AG09309 (cell line): ENCODE measurements around the gene PPP2R5A.
A peak's percentile ranks its signal among the peaks of the same experiment; 100 is the strongest.

ENCODE experiments used
- DNase-seq: peaks from one replicate; pipeline ENCODE4 v3.0.0-alpha.2; 2010; ENCODE audit warnings: low read depth
- H3K4me3 ChIP-seq: 2 replicates; pipeline ENCODE4 v1.5.1; 2011; ENCODE audit warnings: mild to moderate bottlenecking, low read depth, low read length, moderate library complexity; ENCODE audit not compliant: control insufficient read depth
- TF ChIP-seq, protein P1 (sequence below): IDR thresholded peaks from 2 replicates; pipeline ENCODE4 v1.5.1; 2011; ENCODE audit warnings: mild to moderate bottlenecking, low read depth, low read length, inconsistent platforms; ENCODE audit not compliant: insufficient read depth, control insufficient read depth; ENCODE audit errors: missing control alignments

PPP2R5A gene

DNA sequence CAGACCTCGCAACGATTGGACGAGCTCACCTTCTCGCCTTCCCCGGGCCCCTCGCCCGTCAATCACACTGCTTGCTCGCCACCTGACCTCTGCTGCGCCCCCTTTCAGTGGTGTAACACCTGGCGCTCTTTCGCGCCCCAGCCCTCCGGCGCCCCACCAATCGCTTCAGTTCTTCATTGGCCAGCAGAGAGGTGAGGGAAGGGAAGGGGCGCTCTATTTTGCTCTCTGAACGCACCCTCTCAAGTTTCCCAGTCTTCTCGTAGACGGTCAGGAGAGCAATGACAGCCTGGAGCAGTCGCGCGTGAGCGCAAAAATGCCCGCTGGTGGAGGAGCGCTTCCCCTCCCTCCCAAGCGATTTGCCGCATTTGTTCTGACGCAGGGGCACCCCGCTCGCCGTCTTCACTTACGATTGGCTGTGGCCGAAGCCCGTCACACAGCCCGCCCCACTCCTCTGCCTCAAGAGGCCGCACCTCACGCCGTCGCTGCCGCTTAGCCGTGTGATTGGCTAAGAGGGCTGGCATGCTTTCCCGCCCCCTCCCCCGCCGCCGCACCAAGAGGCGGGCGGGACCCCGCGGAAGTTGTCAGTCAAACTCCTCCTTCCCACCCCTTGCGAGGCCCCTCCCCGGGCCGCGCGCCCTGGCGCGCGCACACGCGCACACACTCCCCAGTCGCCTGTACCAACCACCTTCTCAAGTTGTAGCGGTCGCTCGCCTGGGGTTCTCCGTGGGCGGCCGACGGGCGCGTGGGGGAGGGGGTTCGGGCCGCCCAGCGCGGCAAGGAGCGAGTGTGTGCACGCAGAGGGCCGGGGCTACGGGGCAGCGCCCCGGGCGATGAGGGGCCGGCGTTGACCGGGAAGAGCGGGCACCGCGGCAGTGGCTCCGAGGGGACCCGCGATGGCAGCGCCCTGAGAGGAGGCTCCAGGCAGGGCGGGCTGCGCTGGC, at the start of gene PPP2R5A:
Gene PPP2R5A (plus strand): TSS at position 667 of the 941 bp plus-strand sequence. CDS start 701 bp downstream, outside the sequence.
- TF ChIP-seq, protein P1, sequence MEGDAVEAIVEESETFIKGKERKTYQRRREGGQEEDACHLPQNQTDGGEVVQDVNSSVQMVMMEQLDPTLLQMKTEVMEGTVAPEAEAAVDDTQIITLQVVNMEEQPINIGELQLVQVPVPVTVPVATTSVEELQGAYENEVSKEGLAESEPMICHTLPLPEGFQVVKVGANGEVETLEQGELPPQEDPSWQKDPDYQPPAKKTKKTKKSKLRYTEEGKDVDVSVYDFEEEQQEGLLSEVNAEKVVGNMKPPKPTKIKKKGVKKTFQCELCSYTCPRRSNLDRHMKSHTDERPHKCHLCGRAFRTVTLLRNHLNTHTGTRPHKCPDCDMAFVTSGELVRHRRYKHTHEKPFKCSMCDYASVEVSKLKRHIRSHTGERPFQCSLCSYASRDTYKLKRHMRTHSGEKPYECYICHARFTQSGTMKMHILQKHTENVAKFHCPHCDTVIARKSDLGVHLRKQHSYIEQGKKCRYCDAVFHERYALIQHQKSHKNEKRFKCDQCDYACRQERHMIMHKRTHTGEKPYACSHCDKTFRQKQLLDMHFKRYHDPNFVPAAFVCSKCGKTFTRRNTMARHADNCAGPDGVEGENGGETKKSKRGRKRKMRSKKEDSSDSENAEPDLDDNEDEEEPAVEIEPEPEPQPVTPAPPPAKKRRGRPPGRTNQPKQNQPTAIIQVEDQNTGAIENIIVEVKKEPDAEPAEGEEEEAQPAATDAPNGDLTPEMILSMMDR = no peak
- H3K4me3 ChIP-seq = peak within 1 kb of the TSS; percentile 80
- peak; percentile 97 for DNase-seq

DNA sequence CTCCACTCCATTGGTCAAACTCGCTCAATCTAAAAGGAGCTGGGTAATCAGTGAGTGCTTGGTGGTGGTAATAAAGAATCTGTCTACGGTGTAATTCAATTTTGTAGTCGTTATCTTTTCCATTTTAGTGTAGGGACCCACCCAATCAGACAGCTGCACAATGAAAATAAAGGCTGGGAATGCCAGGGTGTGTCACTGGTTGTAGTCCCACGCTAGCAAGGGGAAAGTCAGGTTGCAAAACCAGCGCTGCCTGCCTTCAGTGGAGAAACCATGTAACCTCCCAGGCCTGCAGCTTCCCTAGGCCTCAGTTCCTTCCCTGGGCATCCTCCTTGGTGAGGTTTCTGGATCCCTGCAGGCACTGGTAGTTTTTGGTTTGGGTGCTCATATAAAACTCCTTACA, 49.4 kb upstream of the PPP2R5A start:
- no peak overlapping the region for H3K4me3 ChIP-seq
- TF ChIP-seq, protein P1 = no peak

DNA sequence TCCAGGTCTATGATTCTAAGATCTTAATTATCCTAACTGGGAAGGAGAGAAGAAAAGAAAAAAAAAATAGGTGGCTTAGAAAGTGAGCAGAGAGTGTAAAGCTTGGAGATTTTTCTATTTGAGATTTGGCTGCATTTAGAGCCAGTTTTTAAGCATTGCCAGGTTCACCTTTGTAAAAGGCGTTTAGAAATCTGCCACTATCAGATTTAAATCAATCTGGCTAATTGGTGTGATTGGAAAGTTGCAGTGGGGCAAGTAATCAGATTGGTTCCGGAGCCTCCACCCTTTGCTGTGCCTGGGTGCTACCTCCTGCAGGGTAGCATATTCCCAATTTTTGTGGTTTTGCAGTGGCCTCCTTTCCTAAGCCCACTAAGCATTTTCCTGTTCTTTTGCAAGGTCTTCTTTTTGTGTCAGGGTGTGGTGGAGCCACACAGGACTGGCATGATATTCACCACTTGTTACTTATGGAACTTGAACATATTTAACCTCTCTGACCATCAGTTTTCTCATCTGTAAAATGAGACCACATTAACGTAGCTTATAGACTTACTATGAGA, 48.5 kb upstream of the PPP2R5A start:
- DNase-seq = no peak
- no peak overlapping the region for H3K4me3 ChIP-seq
- TF ChIP-seq, protein P1 = no peak

More for the DNA sequence above, 49.4 kb upstream of the PPP2R5A start:
- DNase-seq = no peak

DNA sequence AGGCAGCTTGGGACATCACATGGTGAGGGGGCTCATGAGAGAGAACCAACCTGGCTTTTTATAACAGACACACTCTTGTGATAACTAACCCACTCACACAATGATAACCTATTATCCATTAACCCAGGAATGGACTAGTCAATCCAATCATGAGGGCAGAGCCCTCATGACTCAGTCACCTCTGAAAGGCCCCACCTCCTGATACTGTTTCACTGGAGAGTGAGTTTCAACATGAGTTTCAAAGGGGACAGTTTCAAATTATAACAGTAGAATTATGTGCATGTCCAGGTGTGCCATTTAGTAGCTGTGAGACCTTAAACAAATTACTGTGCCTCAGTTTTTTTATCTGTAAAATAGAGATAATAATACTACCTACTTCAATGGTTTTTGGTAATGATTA, 47.6 kb upstream of the PPP2R5A start:
- H3K4me3 ChIP-seq = no peak overlapping the region
- TF ChIP-seq, protein P1 = no peak
- no peak for DNase-seq

DNA sequence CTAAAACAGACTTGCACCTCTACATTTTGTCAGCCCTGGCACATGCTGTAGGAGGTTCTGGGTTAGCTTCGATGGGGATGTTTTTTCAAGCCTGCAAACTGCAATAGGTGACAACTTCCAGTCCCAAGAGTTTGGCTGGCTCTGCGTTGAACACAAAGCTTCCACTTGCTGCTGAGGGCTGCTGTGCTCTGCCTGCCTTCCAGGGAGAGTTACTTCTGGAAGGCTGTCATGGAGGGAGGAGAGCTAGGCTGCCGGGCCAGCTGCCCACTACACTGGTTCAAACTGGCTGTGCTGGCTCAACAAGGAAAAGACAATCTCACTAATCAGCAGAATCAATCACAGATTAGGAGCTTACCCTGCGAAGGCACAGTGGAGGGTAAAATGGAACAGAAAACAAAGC, 46.7 kb upstream of the PPP2R5A start:
- DNase-seq = no peak
- TF ChIP-seq, protein P1 = no peak
- H3K4me3 ChIP-seq = no peak overlapping the region

DNA sequence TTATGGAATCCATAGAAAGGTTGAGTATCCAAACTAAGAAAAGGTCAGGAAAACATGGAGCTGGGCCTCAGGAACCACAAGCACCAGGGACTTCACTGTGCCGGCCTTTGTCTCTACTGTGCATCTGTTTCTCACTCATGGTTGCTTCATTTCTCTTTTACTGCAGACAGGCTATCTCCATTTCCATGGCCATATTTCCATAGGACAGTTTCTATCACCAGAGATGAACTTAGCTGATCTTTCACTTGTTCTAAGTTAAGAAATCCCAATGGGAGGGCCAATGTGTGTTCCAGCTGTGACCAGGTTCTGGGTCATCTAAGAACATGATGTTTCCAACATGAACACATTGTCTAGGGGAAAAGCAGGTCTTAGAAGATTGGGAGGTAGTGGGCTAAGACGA, 43.7 kb upstream of the PPP2R5A start:
- TF ChIP-seq, protein P1 = no peak
- DNase-seq = no peak
- H3K4me3 ChIP-seq = no peak overlapping the region

DNA sequence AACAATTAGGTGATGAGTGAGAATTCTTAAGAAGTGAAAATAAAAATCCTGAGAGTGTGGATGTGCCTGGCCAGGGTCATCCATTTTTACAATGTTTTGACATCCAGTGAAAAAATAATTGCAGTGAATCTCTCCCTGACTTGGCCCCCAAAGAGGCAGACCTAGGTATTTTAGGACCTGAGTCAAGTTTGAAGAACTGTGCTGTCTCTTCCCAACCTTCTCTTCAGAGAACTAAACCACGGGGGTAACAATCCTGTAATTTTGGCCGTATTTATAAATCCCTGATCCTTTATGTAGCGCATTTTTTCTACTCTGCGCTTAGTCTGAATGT, 43.3 kb upstream of the PPP2R5A start:
- TF ChIP-seq, protein P1 = no peak
- no peak overlapping the region for H3K4me3 ChIP-seq
- no peak for DNase-seq
